ENCODE data around the gene EEF1A2.

Gene EEF1A2

GRCh38 chr20:63466861-63467260, 32.0 kb downstream of the EEF1A2 start:
- DNase-seq, result no peak

GRCh38 chr20:63466250-63466825, 32.5 kb downstream of the EEF1A2 start:
- no peak for DNase-seq

- DNase-seq, result no peak
These were observed 33.3 kb downstream of the EEF1A2 start for GRCh38 chr20:63465380-63466249.

- no peak for DNase-seq
These were observed 34.6 kb downstream of the EEF1A2 start for GRCh38 chr20:63464289-63464635.

- DNase-seq, result no peak
These were observed 35.2 kb downstream of the EEF1A2 start for GRCh38 chr20:63463400-63464288.

GRCh38 chr20:63462244-63462643, 36.6 kb downstream of the EEF1A2 start:
- DNase-seq, result no peak

- DNase-seq, result no peak
These were observed 37.6 kb downstream of the EEF1A2 start for GRCh38 chr20:63461104-63461763.

- no peak for DNase-seq
These were observed 39.9 kb downstream of the EEF1A2 start for GRCh38 chr20:63459070-63459380.

- DNase-seq, result no peak
These were observed 40.5 kb downstream of the EEF1A2 start for GRCh38 chr20:63458170-63459069.

- peak; percentile 17 for DNase-seq
These were observed 41.1 kb downstream of the EEF1A2 start for GRCh38 chr20:63457737-63458136.

- no peak for DNase-seq
These were observed 42.2 kb downstream of the EEF1A2 start for GRCh38 chr20:63456429-63457284.

GRCh38 chr20:63455568-63455859, 43.4 kb downstream of the EEF1A2 start:
- no peak for DNase-seq

GRCh38 chr20:63454731-63455567, 43.9 kb downstream of the EEF1A2 start:
- DNase-seq, result no peak

- peak; percentile 30 for DNase-seq
These were observed 45.9 kb downstream of the EEF1A2 start for GRCh38 chr20:63452821-63453523.

- DNase-seq, result no peak
These were observed 46.5 kb downstream of the EEF1A2 start for GRCh38 chr20:63452341-63452740.

GRCh38 chr20:63451821-63452220, 47.1 kb downstream of the EEF1A2 start:
- no peak for DNase-seq

- DNase-seq, result no peak
These were observed 48.8 kb downstream of the EEF1A2 start for GRCh38 chr20:63449796-63450730.

GRCh38 chr20:63449025-63449424, 49.9 kb downstream of the EEF1A2 start:
- no peak for DNase-seq

- DNase-seq, result no peak
These were observed 50.9 kb downstream of the EEF1A2 start for GRCh38 chr20:63448031-63448430.
